Fibroblast of lung (primary cell): Measurements from ENCODE around the gene ZNF646. TPM values are rescaled to one million over a fixed set of nuclear protein-coding genes. Genes with fewer than 3 reads are reported as not detected.
"Not testable (repeated sequence)": the region's sequence is repeated elsewhere in the genome, so short reads cannot be mapped to it uniquely, and the experiment has no call there.

Source experiments
- DNase-seq, 2 donors: peaks; one replicate each; pipeline versions ENCODE4 v3.0.0 to v3.0.0-alpha.2; 2010; ENCODE audit warnings: low read depth in 2 of 2
- H2AFZ ChIP-seq: 2 replicates; pipeline ENCODE4 v1.5.1; 2012; ENCODE audit warnings: low read length, control low read depth, inconsistent platforms
- H3K27ac ChIP-seq: 2 replicates; pipeline ENCODE4 v1.5.1; 2011; ENCODE audit warnings: low read length, control low read depth; ENCODE audit not compliant: insufficient read depth
- H3K27me3 ChIP-seq: 2 replicates; pipeline ENCODE4 v1.5.1; 2011; ENCODE audit warnings: mild to moderate bottlenecking, low read length; ENCODE audit not compliant: control insufficient read depth, insufficient read depth
- H3K36me3 ChIP-seq: 2 replicates; pipeline ENCODE4 v1.5.1; 2011; ENCODE audit warnings: low read length; ENCODE audit not compliant: control insufficient read depth, insufficient read depth
- H3K4me1 ChIP-seq: 2 replicates; pipeline ENCODE4 v1.5.1; 2011; ENCODE audit warnings: low read length; ENCODE audit not compliant: control insufficient read depth, insufficient read depth; ENCODE audit errors: extremely low read depth
- H3K4me2 ChIP-seq: 2 replicates; pipeline ENCODE4 v1.5.1; 2011; ENCODE audit warnings: low read length, control low read depth; ENCODE audit not compliant: insufficient read depth; ENCODE audit errors: extremely low read depth
- H3K4me3 ChIP-seq, 4 experiments: fragments of 200-600 bp in 1 of 4; sonication (generic) in 1 of 4; replicated peaks in 1 of 4; 2 replicates each; pipeline ENCODE4 v1.5.1; 2011 to 2016; ENCODE audit warnings: low read length in 4 of 4, low read depth in 3 of 4, mild to moderate bottlenecking in 3 of 4, control low read depth in 2 of 4, inconsistent platforms in 1 of 4, mixed read lengths in 1 of 4; ENCODE audit not compliant: insufficient read depth in 1 of 4; ENCODE audit errors: control extremely low read depth in 1 of 4
- H3K79me2 ChIP-seq: 2 replicates; pipeline ENCODE4 v1.5.1; 2012; ENCODE audit warnings: mild to moderate bottlenecking, low read length, inconsistent platforms; ENCODE audit not compliant: control insufficient read depth, insufficient read depth
- H3K9ac ChIP-seq: 2 replicates; pipeline ENCODE4 v1.5.1; 2011; ENCODE audit warnings: mild to moderate bottlenecking, low read length, control low read depth; ENCODE audit not compliant: insufficient read depth
- H3K9me3 ChIP-seq: 2 replicates; pipeline ENCODE4 v1.5.1; 2012; ENCODE audit warnings: low read depth, low read length; ENCODE audit not compliant: control insufficient read depth, insufficient read depth
- H4K20me1 ChIP-seq: 2 replicates; pipeline ENCODE4 v1.5.1; 2011; ENCODE audit warnings: low read length; ENCODE audit not compliant: control insufficient read depth, insufficient read depth; ENCODE audit errors: extremely low read depth
- EZH2 ChIP-seq: IDR thresholded peaks from 2 replicates; pipeline ENCODE4 v1.5.1; 2012; ENCODE audit warnings: low read length, control low read depth, mild to moderate bottlenecking; ENCODE audit errors: missing control alignments
- polyA plus RNA-seq, 2 donors: library from polyadenylated mRNA; depleted of rRNA in 1 of 2; stranded (reverse) in 1 of 2; unstranded in 1 of 2; fragments of >200 nt; gene quantifications; 2 replicates each; pipeline ENCODE4 v1.2.1, GENCODE V29; 2011 to 2012; ENCODE audit warnings: missing spikeins in 1 of 2
- total RNA-seq: library from RNA; depleted of rRNA; stranded (reverse); fragments of >200 nt; gene quantifications from 2 replicates; pipeline ENCODE4 v1.2.1, GENCODE V29; 2014
- TF ChIP-seq, protein P1 (sequence below), 2 donors: IDR thresholded peaks in 1 of 2; conservative IDR thresholded peaks in 1 of 2; 1 replicate in 1 of 2; 2 replicates in 1 of 2; pipeline ENCODE4 v1.5.1; 2011 to 2012; ENCODE audit warnings: low read length in 2 of 2, control low read depth in 1 of 2, inconsistent platforms in 1 of 2, low read depth in 1 of 2, mild to moderate bottlenecking in 1 of 2

ZNF646 gene
- total and polyA plus RNA-seq, 2 donors (not counting 1 experiment from before 2014, with no cell fraction given), result 2.6 to 13.2 TPM

- Histone ChIP-seq H3K4me1 (peaks cover 3% of the 10 kb centered on the region), H4K20me1 (no peaks in the 10 kb centered on the region), H3K9me3 (no peaks in the 10 kb centered on the region), H3K27me3 (no peaks in the 10 kb centered on the region), H3K4me2 (peak within 1 kb of the TSS; percentile 97), H3K4me3 (peak within 1 kb of the TSS; percentile 85 to 99 (median 90)), H3K27ac (peak within 1 kb of the TSS; percentile 78), H3K79me2 (peaks cover 21% of the 10 kb centered on the region), H2AFZ (peak within 1 kb of the TSS; percentile 85), H3K36me3 (peaks cover 6% of the 10 kb centered on the region), H3K9ac (peak within 1 kb of the TSS; percentile 84)
- TF ChIP-seq, protein P1, sequence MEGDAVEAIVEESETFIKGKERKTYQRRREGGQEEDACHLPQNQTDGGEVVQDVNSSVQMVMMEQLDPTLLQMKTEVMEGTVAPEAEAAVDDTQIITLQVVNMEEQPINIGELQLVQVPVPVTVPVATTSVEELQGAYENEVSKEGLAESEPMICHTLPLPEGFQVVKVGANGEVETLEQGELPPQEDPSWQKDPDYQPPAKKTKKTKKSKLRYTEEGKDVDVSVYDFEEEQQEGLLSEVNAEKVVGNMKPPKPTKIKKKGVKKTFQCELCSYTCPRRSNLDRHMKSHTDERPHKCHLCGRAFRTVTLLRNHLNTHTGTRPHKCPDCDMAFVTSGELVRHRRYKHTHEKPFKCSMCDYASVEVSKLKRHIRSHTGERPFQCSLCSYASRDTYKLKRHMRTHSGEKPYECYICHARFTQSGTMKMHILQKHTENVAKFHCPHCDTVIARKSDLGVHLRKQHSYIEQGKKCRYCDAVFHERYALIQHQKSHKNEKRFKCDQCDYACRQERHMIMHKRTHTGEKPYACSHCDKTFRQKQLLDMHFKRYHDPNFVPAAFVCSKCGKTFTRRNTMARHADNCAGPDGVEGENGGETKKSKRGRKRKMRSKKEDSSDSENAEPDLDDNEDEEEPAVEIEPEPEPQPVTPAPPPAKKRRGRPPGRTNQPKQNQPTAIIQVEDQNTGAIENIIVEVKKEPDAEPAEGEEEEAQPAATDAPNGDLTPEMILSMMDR (conservative IDR thresholded peaks at IDR 0.05 in 1 of 2, IDR thresholded peaks at IDR 0.05 in 1 of 2; ENCODE audit: low read depth in 1 of 2, low read length in 2 of 2), result no peak
- no peak for TF ChIP-seq EZH2
- DNase-seq, result peak; percentile 97
Measured at GRCh38 chr16:31094424-31095120, 20.4 kb downstream of the ZNF646 start, which contains the start of gene VKORC1. Gene VKORC1, minus strand, starts transcription at chr16:31094797. Its CDS starts 68 bp downstream, at chr16:31094729.

- Histone ChIP-seq H2AFZ (peak overlapping the region; percentile 17), H3K36me3 (no peaks in the 10 kb centered on the region), H3K9ac (no peak overlapping the region), H3K9me3 (no peaks in the 10 kb centered on the region), H3K27me3 (no peaks in the 10 kb centered on the region), H3K27ac (no peak overlapping the region), H3K4me3 (no peak overlapping the region), H3K79me2 (no peaks in the 10 kb centered on the region), H3K4me2 (no peak overlapping the region), H3K4me1 (no peaks in the 10 kb centered on the region), H4K20me1 (no peaks in the 10 kb centered on the region)
- DNase-seq, result peak; percentile 21 to 58
- TF ChIP-seq, protein P1 (conservative IDR thresholded peaks at IDR 0.05 in 1 of 2, IDR thresholded peaks at IDR 0.05 in 1 of 2; ENCODE audit: low read depth in 1 of 2, low read length in 2 of 2), result no peak
- TF ChIP-seq EZH2, result no peak
Measured at GRCh38 chr16:31099860-31100638, 25.8 kb downstream of the ZNF646 start.

- DNase-seq, H2AFZ ChIP-seq, H3K27me3 ChIP-seq, H3K9me3 ChIP-seq, H3K4me3 ChIP-seq, H3K79me2 ChIP-seq, H3K27ac ChIP-seq, H3K4me2 ChIP-seq, H3K36me3 ChIP-seq, H3K4me1 ChIP-seq, H3K9ac ChIP-seq, H4K20me1 ChIP-seq: not testable (repeated sequence)
Measured at GRCh38 chr16:31100876-31101641, 26.8 kb downstream of the ZNF646 start.
